Thyroid gland (tissue), 4 donors: ENCODE data around the gene WDR81.

ENCODE experiments used
- CTCF ChIP-seq, 6 experiments: fragments of 200-600 bp in 3 of 6; fragments of 450-650 bp in 3 of 6; sonication (generic) in 3 of 6; IDR thresholded peaks; one replicate each; pipeline ENCODE4 v1.5.1; 2016 to 2019; ENCODE audit warnings: antibody characterized with exemption in 6 of 6, mild to moderate bottlenecking in 2 of 6, inconsistent platforms in 1 of 6, moderate library complexity in 1 of 6
- POLR2A ChIP-seq, 2 donors: fragments of 450-650 bp; IDR thresholded peaks; one replicate each; pipeline ENCODE4 v1.6.1; 2017; ENCODE audit warnings: antibody characterized with exemption in 2 of 2, mild to moderate bottlenecking in 2 of 2, moderate library complexity in 1 of 2

GRCh38 chr17:1714427-1714979 is 10.0 kb upstream of the WDR81 start:
- TF ChIP-seq CTCF (IDR thresholded peaks at IDR 0.05) (no peak), POLR2A (IDR thresholded peaks at IDR 0.05) (peak in 1 of 2 donors; percentile 81)
